T47D (cell line): ENCODE measurements around the gene FHOD3.
"Not testable (repeated sequence)": the region's sequence is repeated elsewhere in the genome, so short reads cannot be mapped to it uniquely, and the experiment has no call there.

Experiments
- DNase-seq, 2 experiments: peaks; one replicate each; pipeline versions ENCODE4 v3.0.0 to v3.0.0-alpha.2; 2011 to 2012; ENCODE audit warnings: low read depth in 1 of 2, low spot score in 1 of 2
- JUND ChIP-seq: IDR thresholded peaks from 2 replicates; pipeline ENCODE4 v1.6.1; 2012; ENCODE audit warnings: low read depth
- in situ Hi-C: cut with HindIII; loops from 2 replicates; pipeline ENCODE4 v1.10.0; 2016; ENCODE audit warnings: low sequenced_read_pairs, low pct_unique_long_range_greater_than_20kb

The FHOD3 gene

DNA sequence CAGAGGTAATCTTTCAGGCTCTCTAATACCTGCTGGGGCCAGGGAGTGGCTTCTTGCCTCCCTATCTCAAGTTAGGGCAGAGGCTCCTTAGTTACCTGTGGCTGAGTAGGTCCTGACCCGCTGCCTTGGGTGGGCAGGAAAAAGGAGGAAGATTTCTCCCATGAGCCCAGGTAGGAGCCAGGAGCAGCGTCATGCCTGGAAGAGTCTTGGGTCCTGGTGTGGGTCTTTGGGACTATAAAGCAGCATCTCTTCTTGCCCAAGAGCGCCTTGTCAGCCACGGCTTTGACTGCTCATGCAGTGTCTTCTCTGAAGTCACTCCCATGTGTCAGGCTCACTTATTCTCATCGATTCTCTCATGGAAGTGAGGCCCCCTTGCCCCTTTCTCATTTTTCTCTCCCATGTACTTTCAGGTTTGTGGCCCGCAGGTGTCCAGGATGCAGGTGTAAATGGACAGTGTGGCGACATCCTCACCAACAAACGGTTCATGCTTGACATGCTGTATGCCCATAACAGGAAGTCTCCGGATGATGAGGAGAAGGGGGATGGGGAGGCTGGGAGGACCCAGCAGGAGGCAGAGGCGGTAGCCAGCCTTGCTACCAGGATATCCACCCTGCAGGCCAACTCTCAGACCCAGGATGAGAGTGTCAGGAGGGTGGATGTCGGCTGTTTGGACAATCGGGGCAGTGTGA lies 420.1 kb downstream of the FHOD3 start:
- TF ChIP-seq JUND, result no peak
- no peak for DNase-seq
- in situ Hi-C loops, result no loop called here

DNA sequence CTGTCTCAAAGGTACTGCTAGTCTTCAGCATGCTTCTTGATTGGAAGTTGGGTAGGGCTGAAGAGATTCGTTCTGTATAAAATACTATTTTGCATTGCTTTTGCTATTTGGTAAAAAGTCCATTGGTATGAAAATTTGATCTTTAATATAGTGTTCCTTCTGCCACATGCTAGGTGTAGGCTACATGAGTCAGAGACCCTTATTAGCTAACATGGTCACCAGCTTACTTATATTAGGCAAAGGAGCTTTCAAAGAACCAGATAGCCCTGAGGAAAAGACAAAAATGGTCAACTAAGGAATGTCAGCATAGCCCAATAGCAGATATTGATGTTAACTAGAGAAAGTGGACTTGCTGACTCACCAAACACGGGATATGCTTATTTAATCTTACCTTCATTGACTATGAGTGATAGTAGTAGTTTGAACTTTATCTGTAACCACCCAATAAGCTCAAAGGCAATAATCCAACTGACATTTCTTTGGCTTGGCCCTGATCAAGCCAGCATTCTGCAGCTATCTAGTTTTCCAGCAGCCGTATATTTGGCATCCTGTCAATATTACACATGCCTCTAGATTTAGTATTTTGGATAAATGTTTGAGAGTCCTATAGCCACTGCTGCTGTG lies 421.3 kb downstream of the FHOD3 start:
- in situ Hi-C loops, result no loop called here
- no peak for DNase-seq
- TF ChIP-seq JUND, result no peak

DNA sequence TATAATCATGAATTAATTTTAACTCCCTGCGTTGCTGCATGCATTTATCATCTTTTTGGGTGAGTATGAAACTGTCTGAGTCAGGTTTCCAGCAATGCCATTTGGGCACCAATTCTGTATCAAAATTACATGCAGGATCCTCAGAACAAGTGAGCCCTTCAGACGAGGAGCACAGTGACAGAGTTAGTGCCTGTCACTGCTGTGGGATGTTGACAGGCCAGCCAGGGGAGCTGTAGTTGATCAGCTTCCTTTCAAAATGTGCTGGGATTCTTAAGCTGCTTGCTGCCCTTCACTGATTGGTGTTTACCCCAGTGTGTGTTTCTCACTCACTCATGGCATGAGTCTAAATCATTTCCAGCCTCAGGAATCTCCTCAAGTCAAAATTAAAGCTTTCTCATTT lies 422.1 kb downstream of the FHOD3 start:
- DNase-seq, result no peak
- no peak for TF ChIP-seq JUND
- in situ Hi-C loops, result no loop called here

DNA sequence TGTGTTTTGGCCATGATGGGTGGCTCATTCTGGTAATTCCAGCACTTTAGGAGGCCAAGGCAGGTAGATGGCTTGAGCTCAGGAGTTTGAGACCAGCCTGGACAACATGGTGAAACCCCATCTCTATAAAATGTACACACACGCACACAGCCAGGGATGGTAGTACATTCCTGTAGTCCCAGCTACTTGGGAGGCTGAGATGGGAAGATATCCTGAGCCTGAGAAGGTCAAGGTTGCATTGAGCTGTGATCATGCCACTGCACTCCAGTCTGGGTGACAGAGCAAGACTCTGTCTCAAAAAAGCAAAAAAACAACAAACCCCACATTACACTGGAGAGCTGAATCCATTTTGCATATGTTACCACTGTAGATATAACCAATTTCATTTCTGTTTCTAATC lies 423.8 kb downstream of the FHOD3 start:
- DNase-seq, in situ Hi-C loops: not testable (repeated sequence)

DNA sequence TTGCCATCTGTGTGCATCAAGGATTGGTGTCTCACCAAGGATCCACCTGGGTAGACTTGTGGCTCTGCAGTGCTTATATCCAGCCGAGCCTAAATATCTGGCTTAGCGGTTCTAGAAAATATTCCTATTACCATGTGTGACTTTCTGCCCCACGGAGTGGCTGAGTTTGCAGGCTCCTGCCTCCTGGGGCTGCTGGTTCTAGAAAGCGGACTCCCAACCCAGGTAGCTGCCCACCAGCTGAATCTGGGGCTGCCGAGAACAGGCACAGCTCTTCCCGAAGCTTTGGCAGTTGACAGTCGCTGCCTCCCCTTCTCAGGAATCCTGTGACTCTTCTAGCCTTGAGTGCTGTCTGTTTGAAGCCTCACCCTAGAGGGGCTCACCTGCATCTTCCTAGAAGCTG lies 426.7 kb downstream of the FHOD3 start:
- TF ChIP-seq JUND, result no peak
- DNase-seq, result no peak
- in situ Hi-C loops, result no loop called here

DNA sequence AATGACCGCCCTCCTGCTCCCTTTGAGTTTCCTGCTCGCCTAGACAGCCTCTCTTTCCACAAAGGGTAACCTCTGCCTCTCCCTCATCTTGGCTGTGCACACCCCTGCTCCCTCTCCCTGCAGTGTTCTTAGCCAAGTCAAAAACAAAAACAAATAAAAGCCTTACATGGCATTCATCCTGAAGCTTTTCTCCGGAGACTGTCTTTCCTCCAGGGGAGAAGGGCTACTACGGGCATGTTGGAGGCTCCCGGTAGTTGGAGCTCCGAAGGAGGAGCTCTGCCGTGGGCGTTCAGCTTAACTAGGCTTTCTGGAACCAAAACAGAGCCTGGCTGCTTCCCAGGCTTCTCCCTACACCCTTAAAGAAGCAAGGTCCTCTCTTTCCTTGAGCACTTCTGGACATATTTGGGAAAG lies 427.1 kb downstream of the FHOD3 start:
- TF ChIP-seq JUND, result no peak
- in situ Hi-C loops, result no loop called here

DNA sequence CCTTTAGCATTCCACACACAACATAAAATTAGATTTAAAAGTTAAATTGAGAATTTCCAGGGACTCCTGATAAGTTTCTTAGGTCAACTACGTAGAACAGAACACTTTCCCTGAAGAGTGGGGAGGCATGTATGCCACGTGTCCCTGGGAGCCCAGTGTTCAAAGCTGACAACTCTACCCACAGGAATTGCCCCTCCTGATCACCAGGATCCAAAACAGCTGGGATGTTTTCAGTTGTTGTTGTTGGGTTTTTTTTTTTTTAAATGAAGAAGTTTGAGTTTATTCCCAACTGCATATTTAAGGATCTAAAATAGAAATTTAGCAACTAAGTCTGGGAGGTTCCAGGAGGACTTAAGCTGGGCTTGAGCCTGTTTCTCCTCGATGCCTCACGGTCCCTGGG lies 430.8 kb downstream of the FHOD3 start:
- in situ Hi-C loops, result no loop called here
- TF ChIP-seq JUND, result no peak
- no peak for DNase-seq

More for the DNA sequence above, 427.1 kb downstream of the FHOD3 start:
- DNase-seq, result no peak

DNA sequence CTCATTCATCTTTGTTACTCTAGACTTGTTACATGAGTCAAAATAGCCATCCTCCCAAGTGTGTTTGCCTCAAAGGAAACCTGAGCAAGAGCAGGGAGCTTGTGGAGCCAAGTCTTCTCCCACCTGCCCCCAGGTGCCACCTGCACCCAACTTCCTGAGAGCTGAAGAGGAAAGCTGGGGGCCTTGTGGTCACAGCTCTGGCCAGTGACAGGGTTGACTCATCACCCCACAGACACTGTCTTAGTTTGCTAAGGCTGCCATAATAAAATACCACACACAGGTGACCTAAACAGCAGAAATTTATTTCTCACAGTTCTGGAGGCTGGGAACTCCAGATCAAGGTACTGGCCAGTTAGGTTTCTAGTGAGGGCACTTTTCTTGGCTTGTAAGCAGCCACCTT lies 431.7 kb downstream of the FHOD3 start:
- no peak for DNase-seq
- in situ Hi-C loops, result no loop called here
- TF ChIP-seq JUND, result no peak

DNA sequence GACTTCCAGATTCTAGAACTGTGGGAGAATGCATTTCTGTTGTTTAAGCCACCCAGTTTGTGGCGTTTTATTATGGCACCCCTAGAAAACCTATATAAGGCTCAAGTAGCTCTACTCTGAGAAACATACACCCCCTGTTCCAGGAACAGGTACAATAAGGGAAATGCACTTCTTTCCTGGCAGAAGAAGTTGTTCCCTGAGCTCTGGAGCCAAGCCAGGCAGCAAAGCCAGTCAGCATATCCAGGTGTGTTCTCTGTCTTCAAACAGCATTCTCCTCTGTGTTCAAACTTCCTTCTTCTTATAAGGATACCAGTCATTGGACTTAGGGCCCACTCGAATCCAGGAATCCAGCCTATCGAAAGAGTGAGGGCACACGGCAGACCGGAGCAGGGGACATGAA lies 434.8 kb downstream of the FHOD3 start:
- in situ Hi-C loops, result no loop called here
- no peak for TF ChIP-seq JUND
- no peak for DNase-seq

DNA sequence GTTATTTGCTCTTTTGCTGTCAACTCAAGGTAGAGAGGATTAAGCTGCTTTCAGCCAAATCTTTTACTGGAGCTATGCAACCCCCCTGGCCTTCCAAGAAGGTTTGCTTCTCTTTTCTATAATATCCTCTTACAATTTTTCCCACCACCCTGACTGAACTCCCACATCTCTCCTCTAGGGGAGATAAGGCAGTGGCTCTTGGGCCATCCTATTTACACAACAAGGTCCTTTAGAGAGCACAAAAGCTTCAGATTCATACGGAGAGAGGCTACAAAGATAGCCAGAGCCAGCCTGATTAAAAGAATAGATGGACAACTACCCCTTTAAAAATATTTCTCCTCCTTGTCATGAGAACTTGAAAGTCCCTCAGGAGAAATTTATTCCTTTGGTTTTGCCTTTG lies 435.6 kb downstream of the FHOD3 start:
- no peak for TF ChIP-seq JUND
- no peak for DNase-seq
- in situ Hi-C loops, result no loop called here

DNA sequence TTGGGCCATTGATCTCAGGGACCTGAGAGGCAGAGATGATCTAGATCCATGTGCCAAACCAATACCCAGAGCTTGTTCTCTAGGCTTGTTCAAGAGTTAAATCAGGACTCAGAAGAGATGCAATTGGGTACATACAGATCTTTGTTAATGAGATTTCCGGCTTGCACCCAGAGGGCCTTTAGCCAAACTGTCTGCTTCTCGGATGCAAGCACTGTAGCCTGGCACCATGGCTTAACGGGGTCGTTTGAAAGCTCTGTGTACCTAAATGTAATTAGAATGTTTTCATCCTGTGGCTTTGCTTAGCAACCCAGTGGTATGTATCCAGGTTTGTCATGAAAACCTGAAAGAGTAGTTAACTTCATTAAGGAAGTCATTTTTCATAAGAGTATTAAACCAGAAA lies 437.1 kb downstream of the FHOD3 start:
- TF ChIP-seq JUND, result no peak
- DNase-seq, result no peak
- in situ Hi-C loops, result no loop called here

DNA sequence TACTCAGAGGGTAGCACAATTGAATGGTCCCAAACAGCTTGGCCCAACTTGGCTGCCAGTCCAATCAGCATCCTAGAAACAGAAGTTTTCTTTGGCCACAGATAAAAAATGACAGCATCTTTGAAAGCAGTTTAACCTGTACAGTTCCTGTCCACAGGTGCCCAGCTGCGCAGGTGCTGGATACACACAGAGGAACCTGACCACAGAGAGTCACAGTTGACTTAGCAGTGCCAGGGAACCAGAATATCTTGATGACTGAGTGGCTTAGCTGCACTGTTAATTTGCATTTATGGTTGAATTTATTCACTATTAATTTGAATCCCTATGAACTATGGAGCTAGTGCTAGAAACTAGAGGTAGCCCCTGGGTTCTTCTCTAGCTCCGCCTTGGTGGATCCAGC lies 437.6 kb downstream of the FHOD3 start:
- peak in 1 of 2 experiments; percentile 30 for DNase-seq
- in situ Hi-C loops, result no loop called here
- no peak for TF ChIP-seq JUND

DNA sequence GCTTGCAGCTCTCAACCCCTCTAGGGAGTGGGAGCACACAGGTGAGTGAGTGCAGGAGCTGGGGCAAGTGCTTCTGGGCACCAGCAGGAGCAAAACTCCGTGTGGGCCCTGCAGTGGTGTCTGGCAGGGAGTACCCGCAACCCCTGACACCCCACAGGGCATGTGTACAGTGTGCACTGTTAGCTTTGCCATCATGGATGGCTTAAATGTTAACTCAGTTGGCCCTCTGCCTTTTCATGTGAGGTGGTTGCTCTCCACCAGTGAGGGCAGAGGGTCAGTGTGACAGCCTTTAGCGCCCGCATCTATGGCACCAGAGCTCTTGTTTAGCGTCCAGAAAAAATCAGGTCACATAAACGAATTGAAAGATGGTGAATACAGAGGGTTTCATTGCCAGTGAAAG lies 438.6 kb downstream of the FHOD3 start:
- in situ Hi-C loops, result no loop called here
- TF ChIP-seq JUND, result no peak
- no peak for DNase-seq

DNA sequence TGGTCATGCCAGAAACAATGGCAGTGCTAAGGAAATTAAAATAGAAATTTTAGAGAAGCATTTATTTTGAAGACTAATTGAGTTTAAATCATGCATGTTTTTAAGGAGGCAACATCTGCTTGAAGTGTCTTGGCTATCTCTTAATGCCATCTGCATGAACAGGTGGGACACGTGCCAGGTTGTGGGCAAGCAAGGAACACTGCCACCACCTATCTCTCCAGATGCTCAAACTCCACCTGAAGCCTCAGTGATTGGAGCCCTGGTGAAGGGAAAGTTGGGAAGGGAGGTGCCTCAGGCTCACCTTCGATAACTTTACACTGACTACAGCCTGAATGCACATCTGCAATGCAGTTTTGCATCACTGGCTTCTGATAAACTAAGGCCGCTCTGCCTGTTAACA lies 439.8 kb downstream of the FHOD3 start:
- in situ Hi-C loops, result no loop called here
- no peak for TF ChIP-seq JUND
- DNase-seq, result no peak
